HG02938 (cell line): ENCODE measurements around the gene PLCG1.
"Not testable (repeated sequence)": the region's sequence is repeated elsewhere in the genome, so short reads cannot be mapped to it uniquely, and the experiment has no call there.

Source experiments
- ATAC-seq: cut with Tn5 transposase; IDR thresholded peaks from one replicate; pipeline ENCODE4 v1.9.1; 2021; ENCODE audit warnings: mild to moderate bottlenecking, moderate library complexity; ENCODE audit not compliant: unreplicated experiment

PLCG1 gene

DNA sequence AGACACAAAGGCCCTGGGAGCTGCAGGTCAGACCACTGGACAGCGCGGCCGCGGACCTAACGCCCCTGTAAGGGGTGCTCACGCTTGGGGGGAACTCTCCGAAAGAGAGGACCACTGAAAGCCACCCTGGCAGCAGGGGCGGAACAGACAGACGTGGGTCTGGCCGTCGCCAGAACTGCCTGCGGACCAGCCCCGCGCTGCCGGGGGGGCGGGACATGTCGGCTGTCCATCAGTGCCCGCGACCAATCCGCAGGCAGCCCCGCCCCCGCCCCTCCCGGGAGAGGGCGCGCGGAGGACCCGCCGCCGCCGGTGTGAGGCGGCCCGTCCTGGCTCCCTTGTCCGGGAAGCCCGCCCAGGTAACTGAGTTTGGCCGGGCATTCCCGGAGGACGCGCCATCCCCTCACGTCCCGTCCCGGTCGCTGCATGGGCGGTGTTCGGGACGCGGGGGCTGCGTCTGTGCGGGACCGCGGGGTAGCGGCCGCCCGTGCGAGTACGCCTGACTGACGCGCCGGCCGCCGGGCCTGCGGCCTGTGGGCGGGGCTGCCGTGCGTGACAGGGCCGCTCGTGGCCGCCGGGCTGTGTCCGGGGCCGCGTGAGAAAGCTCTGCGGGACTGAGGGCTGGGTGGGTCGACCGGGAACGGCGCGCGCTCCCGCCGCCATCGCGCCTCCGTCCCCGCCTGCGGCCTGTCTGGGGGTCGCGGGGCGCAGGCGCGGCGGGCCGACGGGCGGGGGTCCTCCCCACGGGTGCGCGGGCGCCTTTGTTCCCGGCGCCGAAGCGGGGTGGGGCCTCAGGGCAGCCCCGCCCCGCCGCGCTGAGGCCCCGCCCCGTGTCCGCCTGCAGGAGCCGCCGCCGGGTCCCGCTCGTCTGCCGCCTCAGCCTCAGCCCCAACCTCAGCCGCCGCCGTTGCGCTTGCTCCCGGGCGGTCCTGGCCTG, at the start of gene PLCG1:
Gene PLCG1, plus strand, starts transcription at position 864 of the 934 bp plus-strand sequence. CDS start 99 bp downstream, outside the sequence.
- peak; percentile 46 for ATAC-seq

DNA sequence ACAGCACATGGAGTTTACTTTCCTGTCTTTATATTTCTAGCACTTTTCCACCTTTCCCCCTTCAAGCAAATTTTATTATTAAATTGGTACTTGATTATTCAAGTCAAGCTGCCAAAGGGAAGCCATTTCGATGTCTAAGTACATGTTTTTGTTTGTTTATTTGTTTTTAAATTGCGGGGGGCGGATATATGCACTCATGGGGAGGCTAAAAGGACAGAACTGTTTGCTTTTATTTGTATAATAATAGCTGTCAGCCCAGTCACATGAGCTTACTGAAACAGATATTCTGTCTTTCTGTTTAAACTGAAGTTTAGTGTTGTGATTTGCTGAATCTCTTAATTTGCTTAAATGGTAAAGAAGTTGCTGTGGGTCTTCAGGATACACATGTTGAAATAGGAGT, 49.6 kb upstream of the PLCG1 start:
- no peak for ATAC-seq

DNA sequence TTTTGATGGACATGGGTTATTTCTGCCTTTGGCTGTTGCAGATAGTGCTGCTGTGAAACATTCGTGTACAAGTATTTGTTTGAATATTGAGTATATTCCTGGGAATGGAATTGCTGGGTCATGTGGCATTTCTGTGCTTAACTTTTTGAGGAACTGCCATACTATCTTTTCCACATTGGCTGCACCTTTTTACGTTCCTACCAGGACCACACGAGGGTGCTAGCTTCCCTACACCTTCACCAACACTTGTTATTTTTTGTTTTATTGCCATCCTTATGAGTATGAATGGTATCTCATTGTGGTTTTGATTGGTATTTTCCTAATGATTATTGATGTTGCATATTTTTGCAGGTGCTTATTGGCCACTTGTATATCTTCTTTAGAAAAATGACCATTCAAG, 47.8 kb upstream of the PLCG1 start:
- no peak for ATAC-seq

DNA sequence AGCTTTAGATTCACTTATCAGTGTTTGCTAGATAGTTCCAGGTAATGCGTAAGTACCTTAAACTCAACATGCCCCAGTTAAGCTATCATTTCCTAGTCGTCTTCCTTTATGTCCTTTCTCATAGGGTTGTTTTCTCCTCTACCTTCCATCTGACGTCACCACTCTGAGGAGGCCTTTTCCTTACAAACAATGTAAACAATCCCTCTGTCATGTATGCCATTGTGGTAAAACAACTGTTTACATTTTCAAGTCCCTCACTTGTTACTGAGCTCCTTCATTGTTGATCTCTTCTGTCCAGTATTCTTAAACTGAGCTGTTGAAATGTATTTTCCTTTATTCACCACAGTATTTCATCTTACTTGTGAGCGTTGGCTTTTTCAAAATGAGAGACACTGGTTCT, 45.4 kb upstream of the PLCG1 start:
- ATAC-seq: no peak

DNA sequence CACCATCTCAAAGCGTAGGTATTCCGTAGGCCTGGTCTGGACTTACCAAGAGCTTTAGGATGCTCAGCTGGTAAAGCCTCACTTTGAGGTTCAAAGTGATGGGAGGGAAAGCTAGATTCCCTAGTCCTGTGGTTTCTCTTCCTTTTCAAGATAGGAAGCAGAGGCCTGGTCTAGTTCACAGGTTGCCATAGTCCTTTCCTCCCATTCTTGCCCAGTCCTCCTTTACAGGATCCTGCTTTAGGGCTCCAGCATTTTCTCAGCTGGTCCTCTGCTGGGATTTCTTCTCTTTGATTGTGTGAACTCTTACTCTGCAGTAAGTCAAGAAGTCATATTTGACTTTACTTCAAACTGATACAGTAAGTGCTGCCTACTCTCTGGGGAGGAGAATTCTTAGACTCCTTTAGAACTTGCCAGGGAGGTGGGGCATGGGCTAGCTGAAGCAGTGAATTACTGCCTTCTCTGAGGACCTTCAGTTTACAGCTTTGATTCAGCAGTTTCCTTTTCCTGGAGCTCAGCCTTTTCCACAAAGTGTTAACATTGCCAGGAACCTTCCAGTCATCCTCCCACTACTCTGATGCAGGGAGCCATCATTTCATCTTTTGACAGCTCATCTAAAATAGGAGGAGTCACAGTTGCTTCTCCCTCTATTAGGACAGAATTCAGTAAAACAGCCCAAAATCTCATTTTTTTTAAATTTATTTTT, 42.8 kb upstream of the PLCG1 start:
- ATAC-seq: no peak

DNA sequence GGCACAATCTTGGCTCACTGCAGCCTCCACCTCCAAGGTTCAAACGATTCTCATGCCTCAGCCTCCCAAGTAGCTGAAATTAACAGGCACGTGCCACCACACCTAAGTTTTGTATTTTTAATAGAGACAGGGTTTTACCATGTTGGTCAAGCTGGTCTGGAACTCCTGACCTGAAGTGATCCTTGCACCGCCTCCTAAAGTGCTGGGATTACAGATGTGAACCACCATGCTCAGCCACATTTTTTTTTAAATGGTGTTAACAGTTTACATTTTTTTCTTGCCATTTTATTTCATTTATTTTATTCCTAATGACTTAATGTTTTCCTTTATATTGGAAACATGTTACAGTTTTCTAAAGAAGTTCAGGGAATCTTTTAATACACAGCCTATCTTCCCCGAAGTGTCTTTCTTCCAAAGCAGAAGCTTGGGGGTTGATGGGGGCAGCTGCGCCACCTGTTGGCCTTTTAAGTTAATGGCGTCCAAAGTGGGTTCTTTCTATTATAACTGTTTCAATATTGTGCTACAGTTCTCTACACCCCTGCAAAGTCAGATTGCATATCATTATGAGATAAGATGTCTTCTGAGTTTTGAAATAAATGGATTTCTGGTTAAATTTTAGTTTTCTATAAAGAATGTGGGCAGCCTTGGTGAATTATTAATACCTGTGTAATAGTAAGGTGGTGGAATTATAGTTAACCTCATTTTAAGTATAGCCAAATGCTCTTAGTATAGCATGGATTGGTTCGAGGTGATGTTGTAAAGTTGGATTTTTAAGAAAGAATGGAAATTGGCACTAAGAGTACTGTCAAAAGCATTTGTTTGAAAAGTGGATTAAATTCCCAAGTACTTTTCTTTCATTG, 42.0 kb upstream of the PLCG1 start:
- no peak for ATAC-seq

DNA sequence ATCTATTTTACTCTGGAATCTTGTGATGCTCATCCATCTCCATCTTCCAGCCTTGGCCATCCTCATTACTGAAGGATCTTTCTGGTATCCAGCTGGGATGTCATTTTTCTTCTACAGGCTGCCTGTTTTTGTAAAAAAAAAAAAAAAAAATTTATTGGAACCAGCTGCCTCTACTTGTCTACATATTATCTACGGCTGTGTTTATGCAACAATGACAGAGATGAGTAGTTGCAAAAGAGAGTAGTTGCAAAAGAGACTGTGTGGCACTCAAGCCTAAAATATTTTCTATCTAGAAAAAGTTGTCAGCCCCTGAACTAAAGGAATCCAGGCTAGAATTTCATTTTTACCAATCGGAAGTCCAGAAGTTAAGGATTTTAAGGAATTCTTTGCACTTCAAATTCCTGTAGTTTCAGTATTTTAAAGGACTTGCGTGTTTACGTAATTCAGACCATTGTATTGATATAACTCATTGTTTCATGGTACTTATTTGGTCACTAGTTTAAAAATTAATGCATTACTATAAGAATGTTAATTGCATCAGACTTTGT, 38.6 kb upstream of the PLCG1 start:
- no peak for ATAC-seq

DNA sequence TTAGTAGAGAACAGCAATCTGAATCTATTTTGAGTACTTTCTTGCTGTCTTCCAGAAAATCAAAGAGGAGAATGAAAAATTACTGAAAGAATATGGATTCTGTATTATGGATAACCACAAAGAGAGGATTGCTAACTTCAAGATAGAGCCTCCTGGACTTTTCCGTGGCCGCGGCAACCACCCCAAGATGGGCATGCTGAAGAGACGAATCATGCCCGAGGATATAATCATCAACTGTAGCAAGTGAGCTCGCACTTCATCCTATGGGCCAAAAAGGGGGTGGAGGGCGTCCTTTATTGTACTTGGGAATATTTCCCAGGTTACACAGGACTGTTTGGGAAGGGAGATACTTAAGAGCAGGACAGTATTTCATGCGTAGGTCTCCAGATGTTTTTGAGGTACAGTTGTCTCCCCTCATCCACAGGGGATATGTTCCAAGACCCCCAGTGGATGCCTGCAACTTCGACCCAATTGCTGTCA, 37.3 kb upstream of the PLCG1 start:
- ATAC-seq: no peak

DNA sequence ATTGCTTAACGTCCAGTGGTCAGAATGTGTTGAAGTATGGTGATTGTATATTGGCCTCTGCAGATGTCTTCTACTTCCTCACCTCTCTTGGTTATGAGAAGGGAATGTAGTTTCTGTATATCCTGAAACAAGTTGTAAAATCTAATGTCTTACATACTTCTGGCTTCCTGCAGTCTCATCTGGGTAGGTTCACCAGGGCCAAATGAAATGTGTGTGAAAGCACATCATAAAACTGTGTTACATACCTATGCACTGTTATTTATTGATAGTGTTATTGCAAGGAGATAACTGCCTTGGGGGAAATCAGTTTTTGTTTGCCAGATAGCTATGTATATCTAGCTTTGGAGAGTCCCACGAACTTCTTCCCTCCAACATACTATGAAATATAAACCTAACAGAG, 35.7 kb upstream of the PLCG1 start:
- no peak for ATAC-seq

DNA sequence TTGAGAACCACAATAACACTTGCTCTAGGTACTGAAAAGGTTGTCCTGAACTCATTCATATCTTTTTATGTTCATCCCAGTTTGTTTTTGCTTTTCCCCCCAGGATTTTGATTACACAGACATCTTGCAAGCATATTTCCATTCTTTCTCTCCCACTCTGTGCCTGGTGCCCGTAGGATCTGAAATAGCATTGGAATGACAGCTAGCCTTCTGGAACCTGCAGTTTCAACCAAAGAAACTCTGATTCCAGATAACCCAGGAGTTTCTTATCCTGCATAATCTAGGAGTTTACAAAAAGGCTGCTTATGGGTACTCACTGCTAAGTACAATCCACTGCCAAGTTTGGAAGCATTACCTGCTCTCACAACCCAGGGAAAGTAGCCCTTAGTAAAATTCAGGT, 28.8 kb upstream of the PLCG1 start:
- ATAC-seq: no peak

DNA sequence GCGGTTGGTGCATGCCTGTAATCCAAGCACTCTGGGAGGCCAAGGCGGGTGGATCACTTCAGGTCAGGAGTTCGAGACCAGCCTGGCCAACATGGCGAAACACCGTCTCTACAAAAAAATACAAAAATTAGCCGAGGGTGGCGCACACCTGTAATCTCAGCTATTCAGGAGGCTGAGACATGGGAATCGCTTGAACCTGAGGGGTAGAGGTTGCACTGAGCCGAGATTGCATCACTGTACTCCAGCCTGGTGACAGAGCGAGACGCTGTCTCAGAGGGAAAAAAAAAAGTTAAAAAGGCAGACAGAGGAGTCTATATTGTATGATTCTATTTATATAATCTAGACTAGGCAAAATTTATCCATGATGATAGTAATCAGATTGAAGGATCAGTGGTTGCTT, 27.3 kb upstream of the PLCG1 start:
- no peak for ATAC-seq

DNA sequence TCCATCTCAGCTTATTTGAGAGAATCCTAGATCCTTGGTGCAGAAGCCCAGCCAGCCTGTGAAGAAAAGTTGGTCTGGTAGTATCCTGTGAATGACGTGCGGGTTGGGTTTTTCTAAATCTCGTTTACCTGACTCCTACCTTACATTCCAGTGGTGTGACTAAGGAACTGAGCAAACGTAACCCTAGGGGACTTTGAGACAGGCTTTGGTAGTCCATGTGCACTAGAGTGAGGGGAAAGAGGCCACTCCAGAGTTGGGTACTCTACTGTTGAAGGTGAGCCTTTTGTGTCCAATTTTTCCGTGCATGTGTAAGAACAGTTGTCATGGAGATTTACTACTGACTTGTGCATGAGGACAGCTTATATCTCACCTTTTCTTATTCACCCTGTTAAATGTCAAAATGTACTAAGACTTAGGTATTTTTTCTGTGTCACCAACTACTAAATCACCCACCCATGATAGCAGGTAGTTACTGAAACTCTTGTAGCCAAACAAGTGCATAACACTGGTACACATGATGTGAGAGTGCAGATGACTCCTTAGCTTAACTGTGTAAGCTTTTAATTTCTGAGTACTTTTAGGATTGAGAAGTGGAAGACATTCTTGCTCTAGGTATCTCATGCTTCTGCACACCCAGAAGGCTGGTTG, 26.3 kb upstream of the PLCG1 start:
- ATAC-seq: no peak

DNA sequence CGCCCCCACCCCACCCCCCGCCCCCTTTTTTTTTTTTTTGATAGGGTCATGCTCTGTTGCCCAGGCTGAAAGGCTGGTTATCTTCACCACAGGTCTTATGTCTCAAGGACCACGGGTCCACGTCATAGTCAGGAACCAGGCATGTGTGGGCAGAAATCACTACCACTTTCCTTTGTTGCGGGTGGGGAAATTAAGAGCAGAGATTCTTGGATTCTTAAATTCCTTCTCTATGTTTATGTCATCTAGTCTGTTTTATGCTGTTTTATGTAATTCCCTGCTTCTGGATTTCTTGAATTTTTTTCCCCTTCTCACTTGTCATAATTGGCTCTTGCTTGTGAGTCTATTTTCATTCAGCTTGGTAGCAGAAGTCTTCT, 25.8 kb upstream of the PLCG1 start:
- no peak for ATAC-seq

DNA sequence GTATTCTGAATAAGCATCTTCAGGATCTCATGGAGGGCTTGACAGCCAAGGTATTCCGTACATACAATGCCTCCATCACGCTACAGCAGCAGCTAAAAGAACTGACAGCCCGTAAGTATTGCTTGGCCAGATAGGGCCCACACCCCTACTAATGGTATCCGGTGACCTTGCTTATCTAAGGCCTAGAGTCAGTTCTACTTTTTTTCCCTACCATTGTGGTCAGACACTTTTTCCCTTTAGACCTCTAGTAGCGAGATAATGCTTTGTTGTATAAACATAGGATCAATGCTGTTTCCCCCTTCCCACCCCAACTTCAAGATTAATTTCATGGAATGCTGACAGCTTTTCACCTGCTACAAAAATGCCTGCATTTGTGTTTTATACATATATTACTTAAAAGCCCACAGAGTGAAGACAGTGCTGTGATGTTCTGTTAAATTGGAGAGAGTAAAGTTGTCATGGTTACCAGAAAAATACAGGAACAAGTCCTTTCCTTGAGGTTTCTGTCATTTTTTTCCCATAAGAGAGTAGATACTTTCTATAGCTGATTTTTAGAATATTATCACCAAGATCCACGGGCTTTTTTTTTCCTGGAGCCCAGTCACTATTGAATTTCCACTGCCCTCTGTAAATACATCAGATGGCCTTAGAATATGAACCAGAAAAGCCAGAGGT, 20.9 kb upstream of the PLCG1 start:
- ATAC-seq: no peak

DNA sequence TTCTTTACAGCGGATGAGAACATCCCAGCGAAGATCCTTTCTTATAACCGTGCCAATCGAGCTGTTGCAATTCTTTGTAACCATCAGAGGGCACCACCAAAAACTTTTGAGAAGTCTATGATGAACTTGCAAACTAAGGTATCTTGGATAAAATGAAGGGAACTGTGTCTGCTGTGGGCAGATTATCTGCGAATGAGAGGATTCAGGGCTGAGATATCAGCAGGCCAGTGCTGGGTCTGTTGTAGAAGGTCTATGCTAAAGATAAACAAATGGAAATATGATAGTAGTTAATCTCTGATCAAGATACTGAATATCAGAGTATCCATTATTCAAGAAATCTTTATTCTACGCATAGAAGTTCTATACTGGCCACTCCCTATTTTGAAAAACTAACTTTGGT, 19.2 kb upstream of the PLCG1 start:
- ATAC-seq: not testable (repeated sequence)

DNA sequence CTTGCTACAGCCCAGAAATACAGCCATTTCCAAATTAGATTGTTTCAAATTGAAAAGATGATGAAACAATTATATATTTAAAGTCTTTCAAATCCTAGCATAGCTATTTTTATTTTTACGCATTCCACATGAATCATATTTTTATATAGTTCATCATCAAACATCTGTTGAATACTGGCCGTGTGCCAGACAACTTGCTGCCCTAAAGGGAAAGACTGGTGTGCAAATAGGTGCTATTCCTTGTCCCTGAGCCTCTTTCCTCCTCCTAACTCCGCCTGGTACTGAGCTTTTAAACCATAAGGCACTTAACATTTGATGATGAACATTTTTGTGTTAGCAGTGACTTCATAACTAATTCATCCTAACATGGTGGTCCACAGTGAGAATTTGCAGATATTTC, 18.7 kb upstream of the PLCG1 start:
- ATAC-seq: no peak

DNA sequence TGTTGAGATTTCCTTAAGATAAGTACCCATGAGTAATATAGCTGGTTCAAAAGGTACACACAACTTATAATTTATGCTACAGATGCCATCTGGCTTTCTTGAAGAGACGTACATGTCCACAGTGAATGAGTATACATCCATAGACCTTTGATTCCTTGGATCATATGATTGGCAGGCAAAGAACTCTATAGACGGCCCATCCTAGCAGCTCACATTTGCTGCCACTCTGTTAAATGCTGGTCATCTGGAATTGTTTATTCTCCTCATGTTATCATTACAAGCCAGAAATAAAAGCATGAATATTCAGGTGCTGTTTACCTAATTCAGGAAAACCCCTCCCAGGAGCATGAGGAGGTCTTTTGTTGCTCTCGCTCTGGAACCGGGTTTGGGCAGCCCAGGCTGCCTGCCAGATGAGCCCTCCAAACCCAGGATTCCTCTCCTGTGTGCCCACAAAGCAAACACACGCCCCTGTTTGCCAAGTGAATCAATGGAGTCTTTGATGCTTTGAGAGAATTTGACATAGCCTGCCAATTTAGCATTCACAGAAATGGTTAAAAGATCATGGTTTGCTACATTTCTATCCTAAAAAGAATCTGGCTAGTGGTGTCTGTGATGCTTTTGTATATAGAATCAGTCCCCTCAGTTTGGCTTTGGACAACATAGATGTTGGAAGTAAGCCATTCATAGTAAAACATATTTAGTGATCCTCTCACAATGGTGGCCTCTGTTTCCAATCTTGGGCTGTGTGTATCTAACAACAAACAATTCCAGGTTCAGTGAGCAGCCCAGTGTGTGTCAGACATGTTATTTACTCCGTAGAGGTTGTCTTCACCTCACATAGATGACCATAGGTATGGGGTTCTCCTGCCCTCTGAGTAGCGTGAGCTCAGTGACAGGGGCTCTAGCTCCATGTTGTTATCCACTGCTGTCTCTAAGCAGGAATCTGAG, 17.5 kb upstream of the PLCG1 start:
- no peak for ATAC-seq

DNA sequence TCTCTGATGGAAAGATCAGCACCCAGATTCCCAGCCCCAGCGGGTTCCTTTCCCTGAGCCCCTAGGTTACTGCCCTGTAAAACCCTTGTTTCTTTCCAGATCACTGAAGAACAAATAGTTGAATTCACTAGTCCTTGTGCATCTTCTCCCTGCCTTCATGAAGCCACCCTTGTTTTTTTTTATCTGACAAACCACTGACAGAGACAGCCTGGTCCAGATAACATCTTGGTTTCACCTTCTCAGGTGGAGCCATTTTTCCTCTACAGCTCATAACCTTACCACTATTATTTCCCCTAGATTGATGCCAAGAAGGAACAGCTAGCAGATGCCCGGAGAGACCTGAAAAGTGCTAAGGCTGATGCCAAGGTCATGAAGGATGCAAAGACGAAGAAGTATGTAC, 15.9 kb upstream of the PLCG1 start:
- ATAC-seq: no peak

DNA sequence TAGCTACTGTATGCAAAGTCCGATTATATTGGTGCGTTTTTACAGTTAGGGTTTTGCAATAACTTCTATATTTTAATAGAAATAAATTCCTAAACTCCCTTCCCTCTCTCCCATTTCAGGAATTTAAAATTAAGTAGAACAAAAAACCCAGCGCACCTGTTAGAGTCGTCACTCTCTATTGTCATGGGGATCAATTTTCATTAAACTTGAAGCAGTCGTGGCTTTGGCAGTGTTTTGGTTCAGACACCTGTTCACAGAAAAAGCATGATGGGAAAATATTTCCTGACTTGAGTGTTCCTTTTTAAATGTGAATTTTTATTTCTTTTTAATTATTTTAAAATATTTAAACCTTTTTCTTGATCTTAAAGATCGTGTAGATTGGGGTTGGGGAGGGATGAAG, 13.7 kb upstream of the PLCG1 start:
- no peak for ATAC-seq
